ENCODE measurements around the gene OPRD1. TPM values are rescaled to one million over a fixed set of nuclear protein-coding genes. Genes with fewer than 3 reads are reported as not detected.

The OPRD1 gene
- total RNA-seq, 4 donors from 2014 or later = under 0.01 TPM; not detected in 3

DNA sequence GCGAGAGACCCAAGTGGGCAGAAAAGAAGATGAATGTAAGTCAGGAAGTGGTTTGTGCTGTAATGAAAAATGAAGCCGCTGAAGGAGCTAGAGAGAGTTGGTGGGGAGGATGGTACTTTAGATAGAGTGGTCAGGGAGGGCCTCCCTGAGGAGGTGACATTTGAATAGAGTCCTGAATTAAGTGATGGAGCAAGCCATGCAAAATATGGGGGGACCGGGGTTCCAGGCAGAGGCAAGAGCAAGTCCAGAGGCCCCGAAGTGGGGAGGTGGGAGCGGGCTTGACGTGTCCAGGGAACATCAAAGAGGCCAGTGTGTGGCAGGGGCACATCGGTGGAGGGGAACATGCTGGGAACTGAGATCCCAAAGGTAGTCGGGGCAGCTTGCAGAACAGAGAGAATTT lies 43.1 kb downstream of the OPRD1 start:
- WGBS, 2 donors (ENCODE audit: low coverage in 1 of 2) = 70 to 75% methylated on average over 8 of the region's 8 CpGs
- intact Hi-C loops (cut with DNase I; ENCODE audit: low total_unique reads) = no loop called here
- no peak for DNase-seq

DNA sequence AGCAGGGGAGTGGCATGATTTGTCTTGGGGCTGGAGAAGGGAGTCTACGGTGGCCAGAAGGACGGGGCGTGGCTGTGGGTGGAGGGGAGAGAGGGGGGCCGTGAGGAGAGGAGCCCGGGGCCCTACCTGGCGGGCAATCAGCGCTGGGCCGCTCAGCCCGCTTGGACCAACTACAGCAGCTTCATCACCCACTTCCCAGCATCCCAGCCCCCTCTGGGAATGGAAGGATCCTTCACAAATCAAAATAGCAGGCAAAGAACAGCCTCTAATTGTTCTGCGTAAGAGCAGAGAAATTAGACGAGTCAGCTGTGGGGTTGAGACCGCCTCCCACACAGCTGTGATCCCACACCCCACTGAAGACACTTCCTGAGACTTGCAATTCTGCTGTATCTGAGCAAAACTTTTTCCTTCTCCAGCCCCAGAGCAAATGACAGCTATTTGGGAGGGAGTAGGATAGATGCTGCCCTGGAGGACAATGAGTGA lies 43.5 kb downstream of the OPRD1 start:
- Histone ChIP-seq H3K4me1 (peaks cover 0 to 3% (median 1%) of the 10 kb centered on the region in 4 donors), H3K27ac (no peak overlapping the region), H3K9me3 (no peaks in the 10 kb centered on the region), H3K4me3 (no peak overlapping the region), H3K36me3 (no peaks in the 10 kb centered on the region), H3K27me3 (peaks cover 3% of the 10 kb centered on the region)
- in situ Hi-C loops (cut with MboI; ENCODE audit: low pct_ligation_motif_present in 1 of 4, low pct_unique_long_range_greater_than_20kb in 1 of 4, low sequenced_read_pairs in 3 of 4) = no loop called here
- TF ChIP-seq, protein P1, sequence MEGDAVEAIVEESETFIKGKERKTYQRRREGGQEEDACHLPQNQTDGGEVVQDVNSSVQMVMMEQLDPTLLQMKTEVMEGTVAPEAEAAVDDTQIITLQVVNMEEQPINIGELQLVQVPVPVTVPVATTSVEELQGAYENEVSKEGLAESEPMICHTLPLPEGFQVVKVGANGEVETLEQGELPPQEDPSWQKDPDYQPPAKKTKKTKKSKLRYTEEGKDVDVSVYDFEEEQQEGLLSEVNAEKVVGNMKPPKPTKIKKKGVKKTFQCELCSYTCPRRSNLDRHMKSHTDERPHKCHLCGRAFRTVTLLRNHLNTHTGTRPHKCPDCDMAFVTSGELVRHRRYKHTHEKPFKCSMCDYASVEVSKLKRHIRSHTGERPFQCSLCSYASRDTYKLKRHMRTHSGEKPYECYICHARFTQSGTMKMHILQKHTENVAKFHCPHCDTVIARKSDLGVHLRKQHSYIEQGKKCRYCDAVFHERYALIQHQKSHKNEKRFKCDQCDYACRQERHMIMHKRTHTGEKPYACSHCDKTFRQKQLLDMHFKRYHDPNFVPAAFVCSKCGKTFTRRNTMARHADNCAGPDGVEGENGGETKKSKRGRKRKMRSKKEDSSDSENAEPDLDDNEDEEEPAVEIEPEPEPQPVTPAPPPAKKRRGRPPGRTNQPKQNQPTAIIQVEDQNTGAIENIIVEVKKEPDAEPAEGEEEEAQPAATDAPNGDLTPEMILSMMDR (IDR thresholded peaks at IDR 0.05) = no peak
- TF ChIP-seq POLR2A (IDR thresholded peaks at IDR 0.05) = no peak
- no peak for TF ChIP-seq POLR2AphosphoS5 (IDR thresholded peaks at IDR 0.05)
- TF ChIP-seq EP300 (IDR thresholded peaks at IDR 0.05; ENCODE audit: low read depth) = no peak
- WGBS, 2 donors (ENCODE audit: low coverage in 1 of 2) = 17 to 31% methylated on average over 1 to 12 of the region's 12 CpGs
- intact Hi-C loops (cut with DNase I; ENCODE audit: low total_unique reads) = no loop called here
- no peak for DNase-seq

More for the DNA sequence above, 43.1 kb downstream of the OPRD1 start:
- H3K27me3 ChIP-seq = peaks cover 3% of the 10 kb centered on the region
- H3K4me1 ChIP-seq = no peaks in the 10 kb centered on the region
- H3K36me3 ChIP-seq = no peaks in the 10 kb centered on the region
- H3K9me3 ChIP-seq = no peaks in the 10 kb centered on the region
- no peak overlapping the region for H3K27ac ChIP-seq
- no peak overlapping the region for H3K4me3 ChIP-seq
- TF ChIP-seq EP300 (IDR thresholded peaks at IDR 0.05; ENCODE audit: low read depth) = no peak
- TF ChIP-seq POLR2A (IDR thresholded peaks at IDR 0.05) = no peak
- TF ChIP-seq POLR2AphosphoS5 (IDR thresholded peaks at IDR 0.05) = no peak
- TF ChIP-seq, protein P1 (IDR thresholded peaks at IDR 0.05) = no peak
- in situ Hi-C loops (cut with MboI; ENCODE audit: low pct_ligation_motif_present in 1 of 4, low pct_unique_long_range_greater_than_20kb in 1 of 4, low sequenced_read_pairs in 3 of 4) = no loop called here

DNA sequence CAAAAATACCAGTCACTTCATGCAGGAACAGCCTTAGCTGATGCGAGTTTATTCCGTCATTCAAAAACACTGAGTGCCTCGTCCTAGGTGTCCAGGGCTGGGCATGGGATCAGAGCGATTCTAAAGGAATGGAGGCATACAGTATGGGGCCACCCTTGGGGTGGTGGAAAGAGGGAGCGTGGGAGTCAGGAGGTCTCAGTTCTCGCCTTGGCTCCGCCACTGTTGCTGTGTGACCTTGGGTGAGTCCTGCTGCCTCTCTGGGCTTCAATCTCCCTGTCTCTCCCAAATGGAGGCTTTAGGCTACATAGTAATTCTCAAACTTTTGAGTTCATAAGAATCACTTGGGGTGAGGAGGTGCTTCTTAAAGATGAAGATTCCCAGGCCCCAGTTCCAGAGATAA lies 44.0 kb downstream of the OPRD1 start:
- Histone ChIP-seq H3K9me3 (no peaks in the 10 kb centered on the region), H3K4me3 (no peak overlapping the region), H3K4me1 (peaks cover 0 to 7% (median 3%) of the 10 kb centered on the region in 4 donors), H3K27ac (no peak overlapping the region), H3K27me3 (peaks cover 3% of the 10 kb centered on the region), H3K36me3 (no peaks in the 10 kb centered on the region)
- TF ChIP-seq, protein P1 (IDR thresholded peaks at IDR 0.05) = no peak
- no peak for TF ChIP-seq POLR2AphosphoS5 (IDR thresholded peaks at IDR 0.05)
- no peak for TF ChIP-seq POLR2A (IDR thresholded peaks at IDR 0.05)
- no peak for TF ChIP-seq EP300 (IDR thresholded peaks at IDR 0.05; ENCODE audit: low read depth)
- in situ Hi-C loops (cut with MboI; ENCODE audit: low pct_ligation_motif_present in 1 of 4, low pct_unique_long_range_greater_than_20kb in 1 of 4, low sequenced_read_pairs in 3 of 4) (no loop called here), intact Hi-C loops (cut with DNase I; ENCODE audit: low total_unique reads) (no loop called here)
- no peak for DNase-seq
- WGBS, 2 donors (ENCODE audit: low coverage in 1 of 2) = 90% methylated on average over 7 of the region's 7 CpGs; no CpG with 5 or more reads in 1 of the 2 donors

DNA sequence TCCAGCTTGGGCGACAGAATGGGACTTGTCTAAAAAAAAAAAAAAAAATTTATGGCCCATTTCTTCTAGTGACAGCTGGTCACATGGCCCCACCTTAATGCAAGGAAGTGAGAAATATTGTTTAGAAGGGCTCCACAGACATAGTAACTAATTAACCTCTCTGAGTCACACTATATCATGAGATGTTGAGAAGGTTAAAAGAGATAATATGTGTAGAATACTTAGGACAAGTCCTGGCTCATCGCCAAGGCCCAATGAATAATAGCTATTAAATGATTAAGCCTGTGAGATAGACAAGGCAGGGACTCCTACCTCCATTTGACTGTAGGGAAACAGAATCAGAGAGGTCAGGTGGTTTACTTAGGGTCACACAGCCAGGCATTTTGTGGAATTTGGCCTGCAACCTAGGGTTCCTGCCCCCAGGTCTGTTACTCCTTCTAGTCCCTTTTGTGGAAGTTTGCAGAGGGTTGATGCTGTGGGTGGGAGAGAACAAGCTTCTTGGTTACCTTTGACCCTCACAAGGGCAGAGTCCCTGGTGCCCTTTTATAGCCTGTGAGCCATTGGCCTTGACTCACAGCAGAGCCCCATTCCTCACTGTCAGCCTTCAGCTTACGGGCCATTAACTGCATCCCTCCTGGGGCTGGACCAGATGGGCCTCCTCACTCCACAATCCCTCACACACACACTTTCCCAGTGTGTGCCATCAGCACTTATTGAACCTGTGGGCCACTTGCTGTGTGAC lies 48.5 kb downstream of the OPRD1 start:
- no peaks in the 10 kb centered on the region for H3K27me3 ChIP-seq
- peak overlapping the region in 1 of 4 donors; percentile 46 for H3K27ac ChIP-seq
- no peak overlapping the region for H3K4me3 ChIP-seq
- DNase-seq = peak; percentile 13
- H3K4me1 ChIP-seq = peaks cover 0 to 11% (median 4%) of the 10 kb centered on the region in 4 donors
- no peaks in the 10 kb centered on the region for H3K36me3 ChIP-seq
- intact Hi-C loops (cut with DNase I; ENCODE audit: low total_unique reads) (no loop called here), in situ Hi-C loops (cut with MboI; ENCODE audit: low pct_ligation_motif_present in 1 of 4, low pct_unique_long_range_greater_than_20kb in 1 of 4, low sequenced_read_pairs in 3 of 4) (no loop called here)
- no peak for TF ChIP-seq POLR2AphosphoS5 (IDR thresholded peaks at IDR 0.05)
- TF ChIP-seq POLR2A (IDR thresholded peaks at IDR 0.05) = no peak
- TF ChIP-seq, protein P1 (IDR thresholded peaks at IDR 0.05) = no peak
- no peak for TF ChIP-seq EP300 (IDR thresholded peaks at IDR 0.05; ENCODE audit: low read depth)
- 45 to 75% methylated on average over 2 to 3 of the region's 3 CpGs for WGBS, 2 donors (ENCODE audit: low coverage in 1 of 2)
- no peaks in the 10 kb centered on the region for H3K9me3 ChIP-seq

Measured in transverse colon (tissue), 4 donors.